ENCODE data around the gene PRDM7. TPM values are rescaled to one million over a fixed set of nuclear protein-coding genes. Genes with fewer than 3 reads are reported as not detected.
"Not testable (repeated sequence)": the region's sequence is repeated elsewhere in the genome, so short reads cannot be mapped to it uniquely, and the experiment has no call there.

The PRDM7 gene
- total and polyA plus RNA-seq, 2 of the 4 experiments (the other 2 are of a cell fraction): not detected

- H2BK20ac ChIP-seq (ENCODE audit: low read depth, low read length); BruUV-seq (replicated peaks); H3K14ac ChIP-seq (replicated peaks; ENCODE audit: low read depth, low read length); intact Hi-C loops (cut with micrococcal nuclease); H2AK9ac ChIP-seq (replicated peaks; ENCODE audit: low read depth, low read length, poor library complexity); H3K4me3 ChIP-seq (ENCODE audit: insufficient read depth, low read depth, low read length); H2AFZ ChIP-seq (replicated peaks; ENCODE audit: low read length, poor library complexity); H3K9ac ChIP-seq (ENCODE audit: low read depth, low read length); H4K8ac ChIP-seq (ENCODE audit: low read depth in 2 of 2, low read length in 2 of 2); CTCF ChIA-PET; H3K79me1 ChIP-seq (ENCODE audit: low read depth in 1 of 2, low read length in 2 of 2); H3K27ac ChIP-seq (ENCODE audit: insufficient read depth, low read length); DNase-seq; H3K4ac ChIP-seq (ENCODE audit: low read depth, low read length); H3K23ac ChIP-seq (ENCODE audit: low read depth, low read length); H3K4me1 ChIP-seq (ENCODE audit: control insufficient read depth, insufficient read depth, low read length); H3K9me3 ChIP-seq (ENCODE audit: control insufficient read depth, insufficient read depth, low read length); in situ Hi-C loops (cut with MboI; ENCODE audit: low sequenced_read_pairs); H3K56ac ChIP-seq (ENCODE audit: extremely low read depth, insufficient read depth, low read length); H2AK5ac ChIP-seq (ENCODE audit: low read depth, low read length); H4K20me1 ChIP-seq (ENCODE audit: insufficient read depth, low read length); H3K4me2 ChIP-seq (ENCODE audit: low read depth, low read length); H2BK15ac ChIP-seq (ENCODE audit: low read depth, low read length); ATAC-seq (ENCODE audit: low read depth); H3K18ac ChIP-seq (ENCODE audit: low read depth, low read length); H2BK5ac ChIP-seq (ENCODE audit: low read depth, low read length, poor library complexity, severe bottlenecking); H3K36me3 ChIP-seq (ENCODE audit: control insufficient read depth, insufficient read depth, low read length); dilution Hi-C loops (cut with HindIII; ENCODE audit: low sequenced_read_pairs, unreplicated experiment); H3K9me1 ChIP-seq (ENCODE audit: insufficient read depth, low read length); H2BK120ac ChIP-seq (ENCODE audit: low read depth, low read length); H3K27me3 ChIP-seq (ENCODE audit: control insufficient read depth, insufficient read depth, low read length); H4K5ac ChIP-seq (ENCODE audit: low read depth, low read length); POLR2A ChIA-PET (ENCODE audit: unreplicated experiment); H4K91ac ChIP-seq (ENCODE audit: insufficient read depth, low read depth, low read length): not testable (repeated sequence)
- WGBS, 2 experiments (ENCODE audit: extremely low coverage in 2 of 2, insufficient read length in 1 of 2): no CpG with 5 or more reads among the region's 4 CpGs
These were observed 23.7 kb upstream of the PRDM7 start for GRCh38 chr16:90100790-90101189.

- H3K4ac ChIP-seq (ENCODE audit: low read depth, low read length); H4K20me1 ChIP-seq (ENCODE audit: insufficient read depth, low read length); H3K79me1 ChIP-seq (ENCODE audit: low read depth in 1 of 2, low read length in 2 of 2); H2BK20ac ChIP-seq (ENCODE audit: low read depth, low read length); H3K36me3 ChIP-seq (ENCODE audit: control insufficient read depth, insufficient read depth, low read length); intact Hi-C loops (cut with micrococcal nuclease); H4K91ac ChIP-seq (ENCODE audit: insufficient read depth, low read depth, low read length); H2AK5ac ChIP-seq (ENCODE audit: low read depth, low read length); H3K9ac ChIP-seq (ENCODE audit: low read depth, low read length); H3K18ac ChIP-seq (ENCODE audit: low read depth, low read length); H3K9me1 ChIP-seq (ENCODE audit: insufficient read depth, low read length); ATAC-seq (ENCODE audit: low read depth); POLR2A ChIA-PET (ENCODE audit: unreplicated experiment); H3K9me3 ChIP-seq (ENCODE audit: control insufficient read depth, insufficient read depth, low read length); H4K8ac ChIP-seq (ENCODE audit: low read depth in 2 of 2, low read length in 2 of 2); dilution Hi-C loops (cut with HindIII; ENCODE audit: low sequenced_read_pairs, unreplicated experiment); H2AFZ ChIP-seq (replicated peaks; ENCODE audit: low read length, poor library complexity); H2AK9ac ChIP-seq (replicated peaks; ENCODE audit: low read depth, low read length, poor library complexity); in situ Hi-C loops (cut with MboI; ENCODE audit: low sequenced_read_pairs); H2BK15ac ChIP-seq (ENCODE audit: low read depth, low read length); H3K27ac ChIP-seq (ENCODE audit: insufficient read depth, low read length); H3K23ac ChIP-seq (ENCODE audit: low read depth, low read length); H3K4me2 ChIP-seq (ENCODE audit: low read depth, low read length); CTCF ChIA-PET; BruUV-seq (replicated peaks); H3K14ac ChIP-seq (replicated peaks; ENCODE audit: low read depth, low read length); H3K27me3 ChIP-seq (ENCODE audit: control insufficient read depth, insufficient read depth, low read length); H2BK5ac ChIP-seq (ENCODE audit: low read depth, low read length, poor library complexity, severe bottlenecking); H3K56ac ChIP-seq (ENCODE audit: extremely low read depth, insufficient read depth, low read length); H4K5ac ChIP-seq (ENCODE audit: low read depth, low read length); H3K4me1 ChIP-seq (ENCODE audit: control insufficient read depth, insufficient read depth, low read length); H2BK120ac ChIP-seq (ENCODE audit: low read depth, low read length); H3K4me3 ChIP-seq (ENCODE audit: insufficient read depth, low read depth, low read length); DNase-seq: not testable (repeated sequence)
- 14% methylated on average over 1 of the region's 5 CpGs; no CpG with 5 or more reads in 1 of the 2 experiments for WGBS, 2 experiments (ENCODE audit: extremely low coverage in 2 of 2, insufficient read length in 1 of 2)
These were observed 23.1 kb upstream of the PRDM7 start for GRCh38 chr16:90100229-90100628.

All from IMR-90 (cell line).